Keratinocyte (primary cell): ENCODE data around the gene RIMKLA. TPM values are rescaled to one million over a fixed set of nuclear protein-coding genes. Genes with fewer than 3 reads are reported as not detected.

Experiments used
- DNase-seq: peaks from one replicate; pipeline ENCODE4 v3.0.0-alpha.2; 2011; ENCODE audit warnings: low read depth, missing footprints, low spot score
- FAIRE-seq: peaks from 2 replicates; lab custom pipeline; 2011; peaks lifted over from hg19 to GRCh38; lab: Jason Lieb, UNC
- H2AFZ ChIP-seq: 2 replicates; pipeline ENCODE4 v1.6.0; 2012; ENCODE audit warnings: low read length, control low read depth, inconsistent platforms; ENCODE audit not compliant: control insufficient read depth
- H3K27ac ChIP-seq: 2 replicates; pipeline ENCODE4 v1.5.1; 2011; ENCODE audit warnings: low read length; ENCODE audit not compliant: control insufficient read depth, insufficient read depth
- H3K27me3 ChIP-seq: 3 replicates; pipeline ENCODE4 v1.6.0; 2011; ENCODE audit warnings: low read length; ENCODE audit not compliant: control insufficient read depth, insufficient read depth; ENCODE audit errors: extremely low read depth
- H3K36me3 ChIP-seq, 2 experiments: 2 replicates in 1 of 2; 3 replicates in 1 of 2; pipeline ENCODE4 v1.5.1; 2011; ENCODE audit warnings: low read length in 2 of 2, mild to moderate bottlenecking in 1 of 2; ENCODE audit not compliant: control insufficient read depth in 2 of 2, insufficient read depth in 2 of 2; ENCODE audit errors: extremely low read depth in 1 of 2
- H3K4me1 ChIP-seq: 3 replicates; pipeline ENCODE4 v1.5.1; 2011; ENCODE audit warnings: low read length; ENCODE audit not compliant: control insufficient read depth, insufficient read depth; ENCODE audit errors: extremely low read depth
- H3K4me2 ChIP-seq: 3 replicates; pipeline ENCODE4 v1.6.0; 2011; ENCODE audit warnings: low read depth, low read length; ENCODE audit not compliant: control insufficient read depth, insufficient read depth; ENCODE audit errors: extremely low read depth
- H3K4me3 ChIP-seq, 3 experiments: fragments of 200-600 bp in 1 of 3; sonication (generic) in 1 of 3; 2 replicates in 2 of 3; 3 replicates in 1 of 3; pipeline ENCODE4 v1.5.1; 2011 to 2016; ENCODE audit warnings: low read length in 3 of 3, mild to moderate bottlenecking in 3 of 3, control low read depth in 2 of 3, inconsistent platforms in 1 of 3, low read depth in 1 of 3, mixed read lengths in 1 of 3, mixed run types in 1 of 3, moderate library complexity in 1 of 3; ENCODE audit not compliant: control insufficient read depth in 2 of 3, insufficient read depth in 2 of 3; ENCODE audit errors: extremely low read depth in 1 of 3
- H3K79me2 ChIP-seq: 2 replicates; pipeline ENCODE4 v1.6.0; 2012; ENCODE audit warnings: low read length; ENCODE audit not compliant: control insufficient read depth, insufficient read depth
- H3K9ac ChIP-seq: 3 replicates; pipeline ENCODE4 v1.6.0; 2011; ENCODE audit warnings: low read length; ENCODE audit not compliant: control insufficient read depth, insufficient read depth; ENCODE audit errors: extremely low read depth
- H3K9me1 ChIP-seq: 3 replicates; pipeline ENCODE4 v1.6.0; 2011; ENCODE audit warnings: low read length; ENCODE audit not compliant: control insufficient read depth, insufficient read depth; ENCODE audit errors: extremely low read depth
- H3K9me3 ChIP-seq: 2 replicates; pipeline ENCODE4 v1.5.1; 2012; ENCODE audit warnings: low read depth, low read length; ENCODE audit not compliant: control insufficient read depth
- H4K20me1 ChIP-seq: 3 replicates; pipeline ENCODE4 v1.6.0; 2011; ENCODE audit warnings: low read length; ENCODE audit not compliant: control insufficient read depth, insufficient read depth; ENCODE audit errors: extremely low read depth
- EZH2 ChIP-seq: IDR thresholded peaks from one replicate; pipeline ENCODE4 v1.6.1; 2012; ENCODE audit warnings: inconsistent platforms, mild to moderate bottlenecking, low read length, moderate library complexity
- dilution Hi-C: fragments of 300-500 bp; cut with MboI; formaldehyde crosslinking; loops from one replicate; pipeline ENCODE4 v1.7.0; 2020; ENCODE audit warnings: low sequenced_read_pairs; ENCODE audit not compliant: extremely low pct_ligation_motif_present
- polyA plus RNA-seq, 5 experiments: library from polyadenylated mRNA; depleted of rRNA in 3 of 5; stranded (reverse) in 3 of 5; stranded (forward) in 1 of 5; unstranded in 1 of 5; fragments of >200 nt; gene quantifications; 1 replicate in 1 of 5; 2 replicates in 3 of 5; 3 replicates in 1 of 5; pipeline versions ENCODE4 v1.2.1 to v1.2.3, GENCODE V29; 2011 to 2012; ENCODE audit warnings: missing spikeins in 2 of 5, low read depth in 1 of 5, low replicate concordance in 1 of 5
- TF ChIP-seq, protein P1 (sequence below), 3 experiments: IDR thresholded peaks in 1 of 3; conservative IDR thresholded peaks in 1 of 3; optimal IDR thresholded peaks in 1 of 3; 2 replicates in 2 of 3; 3 replicates in 1 of 3; pipeline versions ENCODE3 to v1.5.1; 2011; ENCODE audit warnings: low read length in 3 of 3, mild to moderate bottlenecking in 3 of 3, moderate library complexity in 2 of 3, control low read depth in 1 of 3, inconsistent platforms in 1 of 3; ENCODE audit not compliant: insufficient read depth in 2 of 3; ENCODE audit errors: extremely low read depth in 1 of 3

Gene RIMKLA
- polyA plus RNA-seq, 1 donor (not counting 4 experiments of a cell fraction or from before 2014, with no cell fraction given) = not detected

DNA sequence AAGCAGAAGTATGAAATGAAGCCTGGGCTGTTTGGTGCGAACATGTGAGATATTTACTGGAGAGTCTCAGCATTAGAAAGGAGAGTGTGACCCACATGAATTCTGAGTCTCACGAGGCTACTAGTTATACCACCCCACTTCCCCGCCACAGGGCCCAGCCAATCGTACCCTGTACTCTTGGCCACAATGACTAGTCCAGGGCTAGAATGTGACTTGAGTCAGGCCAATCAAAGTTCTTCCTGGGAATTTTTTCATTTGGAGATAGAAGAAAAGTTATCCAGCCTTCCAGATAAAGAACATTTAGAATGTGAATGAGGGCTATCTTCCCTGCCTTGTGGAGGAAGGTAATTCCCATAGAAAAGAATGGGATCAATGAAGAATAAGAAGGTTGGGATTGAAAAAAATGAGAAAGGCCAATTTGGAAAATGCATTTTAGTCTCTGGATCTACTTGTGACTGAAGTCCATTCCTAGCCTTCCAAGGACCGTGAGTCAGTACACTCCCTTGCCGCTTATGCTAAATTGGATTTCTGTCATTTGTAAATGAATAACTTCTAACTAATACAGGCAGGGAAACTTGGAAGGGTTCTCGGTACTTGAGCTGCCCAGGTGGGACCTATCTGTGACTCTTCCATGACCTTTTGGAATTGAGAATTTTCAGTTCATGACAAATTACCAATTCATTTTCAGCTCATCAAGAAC is 12.3 kb upstream of the RIMKLA start:
- no peak overlapping the region for H3K27ac ChIP-seq
- no peak overlapping the region for H2AFZ ChIP-seq
- H3K4me2 ChIP-seq = no peak overlapping the region
- no peaks in the 10 kb centered on the region for H3K9me3 ChIP-seq
- H3K9ac ChIP-seq = no peak overlapping the region
- H3K27me3 ChIP-seq = no peaks in the 10 kb centered on the region
- dilution Hi-C loops = no loop called here
- DNase-seq (no peak), FAIRE-seq (no peak)
- no peaks in the 10 kb centered on the region for H3K9me1 ChIP-seq
- H3K4me3 ChIP-seq = no peak overlapping the region
- H4K20me1 ChIP-seq = no peaks in the 10 kb centered on the region
- peaks cover 9% of the 10 kb centered on the region for H3K4me1 ChIP-seq
- H3K79me2 ChIP-seq = no peaks in the 10 kb centered on the region
- TF ChIP-seq EZH2 = no peak
- TF ChIP-seq, protein P1, sequence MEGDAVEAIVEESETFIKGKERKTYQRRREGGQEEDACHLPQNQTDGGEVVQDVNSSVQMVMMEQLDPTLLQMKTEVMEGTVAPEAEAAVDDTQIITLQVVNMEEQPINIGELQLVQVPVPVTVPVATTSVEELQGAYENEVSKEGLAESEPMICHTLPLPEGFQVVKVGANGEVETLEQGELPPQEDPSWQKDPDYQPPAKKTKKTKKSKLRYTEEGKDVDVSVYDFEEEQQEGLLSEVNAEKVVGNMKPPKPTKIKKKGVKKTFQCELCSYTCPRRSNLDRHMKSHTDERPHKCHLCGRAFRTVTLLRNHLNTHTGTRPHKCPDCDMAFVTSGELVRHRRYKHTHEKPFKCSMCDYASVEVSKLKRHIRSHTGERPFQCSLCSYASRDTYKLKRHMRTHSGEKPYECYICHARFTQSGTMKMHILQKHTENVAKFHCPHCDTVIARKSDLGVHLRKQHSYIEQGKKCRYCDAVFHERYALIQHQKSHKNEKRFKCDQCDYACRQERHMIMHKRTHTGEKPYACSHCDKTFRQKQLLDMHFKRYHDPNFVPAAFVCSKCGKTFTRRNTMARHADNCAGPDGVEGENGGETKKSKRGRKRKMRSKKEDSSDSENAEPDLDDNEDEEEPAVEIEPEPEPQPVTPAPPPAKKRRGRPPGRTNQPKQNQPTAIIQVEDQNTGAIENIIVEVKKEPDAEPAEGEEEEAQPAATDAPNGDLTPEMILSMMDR (optimal IDR thresholded peaks at IDR 0.05 in 1 of 3, IDR thresholded peaks at IDR 0.05 in 1 of 3, conservative IDR thresholded peaks at IDR 0.05 in 1 of 3; ENCODE audit: extremely low read depth in 1 of 3, insufficient read depth in 2 of 3, low read length in 3 of 3) = no peak
- no peaks in the 10 kb centered on the region for H3K36me3 ChIP-seq

DNA sequence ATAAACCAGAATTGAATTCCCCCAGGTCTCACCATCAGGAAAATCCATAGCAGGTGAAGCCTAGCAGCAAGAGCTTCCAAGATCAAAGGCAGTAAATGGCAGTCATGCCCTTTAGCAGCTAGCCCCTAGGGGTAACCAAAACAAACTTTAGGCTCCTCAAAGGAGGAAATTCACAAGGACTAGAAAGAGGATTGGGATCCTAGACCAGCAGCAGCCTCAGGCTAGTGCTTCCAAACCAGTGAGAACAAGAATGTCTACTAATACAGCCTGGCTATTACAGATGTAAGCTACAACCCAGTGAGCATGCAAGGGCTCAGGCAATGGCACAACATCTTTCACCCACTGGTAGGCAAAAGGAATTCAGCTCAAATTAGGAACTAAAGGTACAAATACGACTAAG is 11.1 kb upstream of the RIMKLA start:
- Histone ChIP-seq H3K9me3 (no peaks in the 10 kb centered on the region), H3K79me2 (no peaks in the 10 kb centered on the region), H4K20me1 (no peaks in the 10 kb centered on the region), H3K27ac (no peak overlapping the region), H3K4me1 (peaks cover 9% of the 10 kb centered on the region), H3K27me3 (no peaks in the 10 kb centered on the region), H3K36me3 (no peaks in the 10 kb centered on the region), H3K9me1 (no peaks in the 10 kb centered on the region), H3K9ac (no peak overlapping the region), H3K4me3 (no peak overlapping the region), H2AFZ (no peak overlapping the region), H3K4me2 (no peak overlapping the region)
- dilution Hi-C loops = no loop called here
- DNase-seq (no peak), FAIRE-seq (no peak)
- TF ChIP-seq, protein P1 (optimal IDR thresholded peaks at IDR 0.05 in 1 of 3, IDR thresholded peaks at IDR 0.05 in 1 of 3, conservative IDR thresholded peaks at IDR 0.05 in 1 of 3; ENCODE audit: extremely low read depth in 1 of 3, insufficient read depth in 2 of 3, low read length in 3 of 3) = no peak
- no peak for TF ChIP-seq EZH2
